Measurements from ENCODE around the gene B3GALT5. TPM values are rescaled to one million over a fixed set of nuclear protein-coding genes. Genes with fewer than 3 reads are reported as not detected.

B3GALT5 gene
- total RNA-seq, 1 experiment from 2014 or later: not detected

GRCh38 chr21:39647476-39647875 lies 34.7 kb downstream of the B3GALT5 start:
- peak; percentile 34 for DNase-seq (ENCODE audit: unreplicated experiment)
- H3K27ac Mint-ChIP-seq (ENCODE audit: low read depth, unreplicated experiment): no peak overlapping the region
- peaks cover 11% of the 10 kb centered on the region for H3K4me1 Mint-ChIP-seq (ENCODE audit: insufficient read depth, unreplicated experiment)
- intact Hi-C loops (cut with micrococcal nuclease): no loop called here
- BruUV-seq (replicated peaks): no TSS peak
- no peaks in the 10 kb centered on the region for H3K27me3 Mint-ChIP-seq (ENCODE audit: insufficient read depth, unreplicated experiment)
- no peak overlapping the region for H3K4me3 Mint-ChIP-seq (ENCODE audit: unreplicated experiment)
- no peaks in the 10 kb centered on the region for H3K36me3 Mint-ChIP-seq (ENCODE audit: insufficient read depth, unreplicated experiment)
- peaks cover 8% of the 10 kb centered on the region for H3K9me3 Mint-ChIP-seq (ENCODE audit: unreplicated experiment)
- ChIA-PET POLR2A (no interaction called here), CTCF (no interaction called here)
- TF ChIP-seq, protein P1, sequence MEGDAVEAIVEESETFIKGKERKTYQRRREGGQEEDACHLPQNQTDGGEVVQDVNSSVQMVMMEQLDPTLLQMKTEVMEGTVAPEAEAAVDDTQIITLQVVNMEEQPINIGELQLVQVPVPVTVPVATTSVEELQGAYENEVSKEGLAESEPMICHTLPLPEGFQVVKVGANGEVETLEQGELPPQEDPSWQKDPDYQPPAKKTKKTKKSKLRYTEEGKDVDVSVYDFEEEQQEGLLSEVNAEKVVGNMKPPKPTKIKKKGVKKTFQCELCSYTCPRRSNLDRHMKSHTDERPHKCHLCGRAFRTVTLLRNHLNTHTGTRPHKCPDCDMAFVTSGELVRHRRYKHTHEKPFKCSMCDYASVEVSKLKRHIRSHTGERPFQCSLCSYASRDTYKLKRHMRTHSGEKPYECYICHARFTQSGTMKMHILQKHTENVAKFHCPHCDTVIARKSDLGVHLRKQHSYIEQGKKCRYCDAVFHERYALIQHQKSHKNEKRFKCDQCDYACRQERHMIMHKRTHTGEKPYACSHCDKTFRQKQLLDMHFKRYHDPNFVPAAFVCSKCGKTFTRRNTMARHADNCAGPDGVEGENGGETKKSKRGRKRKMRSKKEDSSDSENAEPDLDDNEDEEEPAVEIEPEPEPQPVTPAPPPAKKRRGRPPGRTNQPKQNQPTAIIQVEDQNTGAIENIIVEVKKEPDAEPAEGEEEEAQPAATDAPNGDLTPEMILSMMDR (IDR thresholded peaks at IDR 0.05; ENCODE audit: unreplicated experiment): no peak

- TF ChIP-seq, protein P1 (IDR thresholded peaks at IDR 0.05; ENCODE audit: unreplicated experiment): no peak
- no peak overlapping the region for H3K27ac Mint-ChIP-seq (ENCODE audit: low read depth, unreplicated experiment)
- H3K36me3 Mint-ChIP-seq (ENCODE audit: insufficient read depth, unreplicated experiment): no peaks in the 10 kb centered on the region
- ChIA-PET POLR2A (no interaction called here), CTCF (interaction anchor here (0.6 kb wide), 1 partner anchor 1932 kb away, joined by 3 read pairs; no protein-coding TSS in a partner anchor)
- intact Hi-C loops (cut with micrococcal nuclease): no loop called here
- H3K4me3 Mint-ChIP-seq (ENCODE audit: unreplicated experiment): no peak overlapping the region
- H3K9me3 Mint-ChIP-seq (ENCODE audit: unreplicated experiment): peaks cover 15% of the 10 kb centered on the region
- no TSS peak for BruUV-seq (replicated peaks)
- peaks cover 11% of the 10 kb centered on the region for H3K4me1 Mint-ChIP-seq (ENCODE audit: insufficient read depth, unreplicated experiment)
- no peak for DNase-seq (ENCODE audit: unreplicated experiment)
- H3K27me3 Mint-ChIP-seq (ENCODE audit: insufficient read depth, unreplicated experiment): no peaks in the 10 kb centered on the region
Measured at GRCh38 chr21:39648879-39649278, 36.1 kb downstream of the B3GALT5 start.

DNA sequence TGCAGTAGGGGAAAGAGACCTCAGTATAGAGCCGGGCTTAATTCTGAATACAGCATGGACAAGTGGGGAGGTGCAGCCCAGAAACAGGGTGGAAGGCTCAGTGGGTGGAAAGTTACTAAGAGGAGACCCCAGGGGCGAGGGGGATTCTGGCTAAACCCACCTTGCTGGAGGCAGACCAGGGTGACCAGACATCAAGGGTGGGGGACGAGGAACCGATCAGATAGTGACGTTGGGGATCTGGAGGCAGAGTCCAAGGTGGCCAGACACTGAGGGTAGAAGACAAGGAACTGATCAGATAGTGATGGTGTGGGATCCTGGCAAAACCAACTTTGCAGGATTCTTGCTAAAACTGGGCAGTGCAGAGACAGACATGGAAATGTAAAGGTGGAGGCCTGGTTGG lies 36.8 kb downstream of the B3GALT5 start:
- intact Hi-C loops (cut with micrococcal nuclease): no loop called here
- Mint-ChIP-seq H3K4me1 (ENCODE audit: insufficient read depth, unreplicated experiment) (peaks cover 11% of the 10 kb centered on the region), H3K27ac (ENCODE audit: low read depth, unreplicated experiment) (no peak overlapping the region), H3K9me3 (ENCODE audit: unreplicated experiment) (peaks cover 15% of the 10 kb centered on the region), H3K27me3 (ENCODE audit: insufficient read depth, unreplicated experiment) (no peaks in the 10 kb centered on the region), H3K4me3 (ENCODE audit: unreplicated experiment) (no peak overlapping the region), H3K36me3 (ENCODE audit: insufficient read depth, unreplicated experiment) (no peaks in the 10 kb centered on the region)
- TF ChIP-seq, protein P1 (IDR thresholded peaks at IDR 0.05; ENCODE audit: unreplicated experiment): no peak
- POLR2A ChIA-PET: no interaction called here
- no peak for DNase-seq (ENCODE audit: unreplicated experiment)
- BruUV-seq (replicated peaks): no TSS peak
- CTCF ChIA-PET: interaction anchor here (0.6 kb wide), 1 partner anchor 1932 kb away, joined by 3 read pairs; no protein-coding TSS in a partner anchor

- Mint-ChIP-seq H3K36me3 (ENCODE audit: insufficient read depth, unreplicated experiment) (no peaks in the 10 kb centered on the region), H3K4me1 (ENCODE audit: insufficient read depth, unreplicated experiment) (peaks cover 11% of the 10 kb centered on the region), H3K27me3 (ENCODE audit: insufficient read depth, unreplicated experiment) (no peaks in the 10 kb centered on the region), H3K4me3 (ENCODE audit: unreplicated experiment) (no peak overlapping the region), H3K9me3 (ENCODE audit: unreplicated experiment) (peaks cover 15% of the 10 kb centered on the region), H3K27ac (ENCODE audit: low read depth, unreplicated experiment) (no peak overlapping the region)
- ChIA-PET POLR2A (no interaction called here), CTCF (no interaction called here)
- intact Hi-C loops (cut with micrococcal nuclease): no loop called here
- TF ChIP-seq, protein P1 (IDR thresholded peaks at IDR 0.05; ENCODE audit: unreplicated experiment): no peak
- BruUV-seq (replicated peaks): no TSS peak
- DNase-seq (ENCODE audit: unreplicated experiment): no peak
Measured at GRCh38 chr21:39650306-39650705, 37.6 kb downstream of the B3GALT5 start.
